Neuron (in vitro differentiated cells): Measurements from ENCODE around the gene CDH1.

ENCODE experiments used
- H2AFZ ChIP-seq: one replicate; pipeline ENCODE4 v1.6.1; 2013; ENCODE audit warnings: low read depth, mild to moderate bottlenecking, inconsistent platforms, low read length, moderate library complexity
- H3K27me3 ChIP-seq: one replicate; pipeline ENCODE4 v1.6.1; 2013; ENCODE audit warnings: low read length; ENCODE audit not compliant: insufficient read depth
- H3K36me3 ChIP-seq: one replicate; pipeline ENCODE4 v1.6.1; 2013; ENCODE audit warnings: low read length; ENCODE audit not compliant: insufficient read depth
- H3K4me1 ChIP-seq: one replicate; pipeline ENCODE4 v1.6.1; 2013; ENCODE audit warnings: low read length; ENCODE audit not compliant: insufficient read depth
- H3K4me3 ChIP-seq: 2 replicates; pipeline ENCODE4 v1.5.1; 2013; ENCODE audit warnings: mild to moderate bottlenecking, low read length, moderate library complexity
- H3K9me3 ChIP-seq: one replicate; pipeline ENCODE4 v1.6.1; 2013; ENCODE audit warnings: low read length

CDH1 gene

GRCh38 chr16:68737730-68738629, 888 bp downstream of the CDH1 start:
- H3K4me3 ChIP-seq, result no peak overlapping the region
- no peaks in the 10 kb centered on the region for H3K36me3 ChIP-seq
- peak overlapping the region; percentile 69 for H2AFZ ChIP-seq
- no peaks in the 10 kb centered on the region for H3K4me1 ChIP-seq
- peaks cover 40% of the 10 kb centered on the region for H3K27me3 ChIP-seq
- H3K9me3 ChIP-seq, result no peaks in the 10 kb centered on the region

GRCh38 chr16:68739964-68740627, 3.0 kb downstream of the CDH1 start:
- Histone ChIP-seq H3K4me3 (no peak overlapping the region), H3K4me1 (no peaks in the 10 kb centered on the region), H3K9me3 (no peaks in the 10 kb centered on the region), H2AFZ (no peak overlapping the region), H3K27me3 (peaks cover 41% of the 10 kb centered on the region), H3K36me3 (no peaks in the 10 kb centered on the region)

GRCh38 chr16:68740628-68741346, 3.7 kb downstream of the CDH1 start:
- no peak overlapping the region for H3K4me3 ChIP-seq
- no peak overlapping the region for H2AFZ ChIP-seq
- no peaks in the 10 kb centered on the region for H3K36me3 ChIP-seq
- H3K4me1 ChIP-seq, result no peaks in the 10 kb centered on the region
- H3K27me3 ChIP-seq, result peaks cover 43% of the 10 kb centered on the region
- no peaks in the 10 kb centered on the region for H3K9me3 ChIP-seq

- Histone ChIP-seq H3K4me3 (no peak overlapping the region), H3K9me3 (no peaks in the 10 kb centered on the region), H2AFZ (no peak overlapping the region), H3K27me3 (peaks cover 19% of the 10 kb centered on the region), H3K4me1 (no peaks in the 10 kb centered on the region), H3K36me3 (no peaks in the 10 kb centered on the region)
Observed at GRCh38 chr16:68743664-68744063, 6.6 kb downstream of the CDH1 start.

GRCh38 chr16:68744744-68745280, 7.7 kb downstream of the CDH1 start:
- H3K36me3 ChIP-seq, result no peaks in the 10 kb centered on the region
- H3K4me3 ChIP-seq, result no peak overlapping the region
- no peaks in the 10 kb centered on the region for H3K4me1 ChIP-seq
- no peaks in the 10 kb centered on the region for H3K9me3 ChIP-seq
- peaks cover 15% of the 10 kb centered on the region for H3K27me3 ChIP-seq
- no peak overlapping the region for H2AFZ ChIP-seq

- H3K36me3 ChIP-seq, result no peaks in the 10 kb centered on the region
- no peaks in the 10 kb centered on the region for H3K9me3 ChIP-seq
- no peak overlapping the region for H2AFZ ChIP-seq
- H3K4me3 ChIP-seq, result no peak overlapping the region
- H3K4me1 ChIP-seq, result no peaks in the 10 kb centered on the region
- H3K27me3 ChIP-seq, result peaks cover 11% of the 10 kb centered on the region
Observed at GRCh38 chr16:68746951-68747350, 9.9 kb downstream of the CDH1 start.

GRCh38 chr16:68749432-68749831, 12.3 kb downstream of the CDH1 start:
- Histone ChIP-seq H3K27me3 (peaks cover 10% of the 10 kb centered on the region), H3K36me3 (no peaks in the 10 kb centered on the region), H2AFZ (no peak overlapping the region), H3K4me1 (no peaks in the 10 kb centered on the region), H3K9me3 (no peaks in the 10 kb centered on the region), H3K4me3 (no peak overlapping the region)

- H3K27me3 ChIP-seq, result peaks cover 4% of the 10 kb centered on the region
- no peaks in the 10 kb centered on the region for H3K9me3 ChIP-seq
- H3K4me3 ChIP-seq, result no peak overlapping the region
- no peaks in the 10 kb centered on the region for H3K36me3 ChIP-seq
- no peaks in the 10 kb centered on the region for H3K4me1 ChIP-seq
- H2AFZ ChIP-seq, result no peak overlapping the region
Observed at GRCh38 chr16:68750193-68750695, 13.2 kb downstream of the CDH1 start.

GRCh38 chr16:68751160-68751559, 14.1 kb downstream of the CDH1 start:
- Histone ChIP-seq H3K36me3 (no peaks in the 10 kb centered on the region), H3K27me3 (peaks cover 2% of the 10 kb centered on the region), H3K4me3 (no peak overlapping the region), H2AFZ (no peak overlapping the region), H3K4me1 (no peaks in the 10 kb centered on the region), H3K9me3 (no peaks in the 10 kb centered on the region)

GRCh38 chr16:68752602-68753001, 15.5 kb downstream of the CDH1 start:
- Histone ChIP-seq H3K9me3 (no peaks in the 10 kb centered on the region), H3K4me1 (no peaks in the 10 kb centered on the region), H2AFZ (no peak overlapping the region), H3K27me3 (no peaks in the 10 kb centered on the region), H3K36me3 (no peaks in the 10 kb centered on the region), H3K4me3 (no peak overlapping the region)

- no peaks in the 10 kb centered on the region for H3K9me3 ChIP-seq
- no peak overlapping the region for H2AFZ ChIP-seq
- H3K4me1 ChIP-seq, result no peaks in the 10 kb centered on the region
- no peaks in the 10 kb centered on the region for H3K36me3 ChIP-seq
- H3K27me3 ChIP-seq, result no peaks in the 10 kb centered on the region
- no peak overlapping the region for H3K4me3 ChIP-seq
Observed at GRCh38 chr16:68754084-68754792, 17.1 kb downstream of the CDH1 start.

- no peaks in the 10 kb centered on the region for H3K27me3 ChIP-seq
- H2AFZ ChIP-seq, result no peak overlapping the region
- no peaks in the 10 kb centered on the region for H3K36me3 ChIP-seq
- peaks cover 10% of the 10 kb centered on the region for H3K4me1 ChIP-seq
- no peaks in the 10 kb centered on the region for H3K9me3 ChIP-seq
- H3K4me3 ChIP-seq, result no peak overlapping the region
Observed at GRCh38 chr16:68756239-68756915, 19.3 kb downstream of the CDH1 start.
